HUES48 (cell line): Measurements from ENCODE around the gene CNTN1.

Experiments used
- H3K27ac ChIP-seq: one replicate; pipeline ENCODE4 v1.7.0; 2013; ENCODE audit warnings: low read depth, low read length, inconsistent platforms
- H3K27me3 ChIP-seq: 2 replicates; pipeline ENCODE4 v1.6.1; 2013; ENCODE audit warnings: mild to moderate bottlenecking, low read length; ENCODE audit not compliant: control insufficient read depth, insufficient read depth
- H3K36me3 ChIP-seq: 2 replicates; pipeline ENCODE4 v1.6.1; 2013; ENCODE audit warnings: low read length; ENCODE audit not compliant: control insufficient read depth, insufficient read depth
- H3K4me1 ChIP-seq: 2 replicates; pipeline ENCODE4 v1.6.1; 2013; ENCODE audit warnings: mild to moderate bottlenecking, low read length; ENCODE audit not compliant: control insufficient read depth, insufficient read depth
- H3K4me3 ChIP-seq: 2 replicates; pipeline ENCODE4 v1.5.1; 2013; ENCODE audit warnings: mild to moderate bottlenecking, low read depth, low read length
- H3K9ac ChIP-seq: 2 replicates; pipeline ENCODE4 v1.6.1; 2013; ENCODE audit warnings: mild to moderate bottlenecking, low read depth, low read length, moderate library complexity
- H3K9me3 ChIP-seq: 2 replicates; pipeline ENCODE4 v1.6.1; 2013; ENCODE audit warnings: low read length; ENCODE audit not compliant: control insufficient read depth, insufficient read depth

Gene CNTN1

DNA sequence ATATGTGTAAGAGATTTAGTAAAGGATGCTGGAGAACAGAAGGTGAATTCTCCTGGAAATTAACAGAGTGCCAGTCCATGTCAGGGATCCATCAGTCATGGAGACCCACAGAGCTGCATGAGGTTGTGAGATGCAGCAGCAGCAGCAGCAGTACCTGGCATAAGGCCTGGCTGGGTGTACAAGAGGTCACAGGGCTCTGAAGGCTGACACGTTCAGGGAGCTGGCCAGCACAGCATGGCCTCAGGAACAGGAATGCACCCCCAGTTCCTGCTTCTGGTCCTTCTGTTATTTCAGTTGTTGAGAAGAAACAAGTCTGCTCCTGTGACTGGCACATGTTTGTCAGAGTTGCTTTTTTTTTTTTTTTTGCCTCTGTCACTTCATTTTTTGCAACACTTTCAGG lies 210.8 kb downstream of the CNTN1 start:
- no peaks in the 10 kb centered on the region for H3K9me3 ChIP-seq
- H3K9ac ChIP-seq = no peak overlapping the region
- no peaks in the 10 kb centered on the region for H3K27me3 ChIP-seq
- H3K36me3 ChIP-seq = no peaks in the 10 kb centered on the region
- no peak overlapping the region for H3K27ac ChIP-seq
- peaks cover 4% of the 10 kb centered on the region; the same call in 1 of the 2 replicates for H3K4me1 ChIP-seq
- H3K4me3 ChIP-seq = no peak overlapping the region

DNA sequence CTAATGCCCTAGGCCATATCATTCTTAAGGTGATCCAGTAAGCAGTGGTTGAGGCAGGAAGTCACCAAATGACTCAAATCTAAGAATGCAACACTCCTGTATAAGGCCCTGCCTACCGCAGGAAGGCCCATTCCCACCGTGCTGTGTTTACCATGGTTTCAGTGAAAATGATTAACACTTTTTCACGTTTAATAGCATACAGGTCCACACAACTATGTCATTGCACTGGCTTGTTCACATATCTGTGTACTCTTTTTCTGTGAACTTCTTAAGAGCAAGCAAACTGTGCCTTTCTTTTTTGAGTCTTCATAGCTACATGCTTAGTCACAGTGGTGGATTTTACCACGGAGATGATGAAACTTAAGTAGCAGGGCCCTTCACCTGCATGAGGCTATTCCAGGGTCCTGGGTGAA lies 214.9 kb downstream of the CNTN1 start:
- Histone ChIP-seq H3K4me1 (peaks cover 4% of the 10 kb centered on the region; the same call in 1 of the 2 replicates), H3K36me3 (no peaks in the 10 kb centered on the region), H3K27ac (no peak overlapping the region), H3K9me3 (no peaks in the 10 kb centered on the region), H3K4me3 (no peak overlapping the region), H3K9ac (no peak overlapping the region), H3K27me3 (no peaks in the 10 kb centered on the region)

DNA sequence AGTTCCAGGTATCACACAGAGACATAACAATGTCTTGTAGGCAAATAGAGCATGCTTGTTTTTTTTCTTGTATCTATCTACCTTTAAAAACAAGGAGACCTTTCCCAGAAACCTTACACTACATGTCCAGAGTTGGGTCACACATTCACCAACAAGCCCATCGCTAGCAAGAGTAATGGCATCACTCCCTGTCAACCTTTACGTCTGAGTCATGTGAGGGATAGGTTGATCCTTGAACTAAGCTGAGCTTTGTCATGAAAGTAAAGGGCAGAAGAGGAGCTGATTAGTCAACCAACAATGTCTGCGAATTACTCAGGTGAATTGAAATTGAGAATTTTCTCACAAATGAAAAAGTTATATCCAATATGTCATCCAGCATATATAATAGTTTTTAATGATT lies 219.4 kb downstream of the CNTN1 start:
- Histone ChIP-seq H3K27ac (no peak overlapping the region), H3K4me3 (no peak overlapping the region), H3K9me3 (no peaks in the 10 kb centered on the region), H3K4me1 (peaks cover 4% of the 10 kb centered on the region; the same call in 1 of the 2 replicates), H3K36me3 (no peaks in the 10 kb centered on the region), H3K9ac (no peak overlapping the region), H3K27me3 (no peaks in the 10 kb centered on the region)

GRCh38 chr12:40915172-40915571 lies 222.9 kb downstream of the CNTN1 start:
- no peaks in the 10 kb centered on the region for H3K4me1 ChIP-seq
- no peak overlapping the region for H3K9ac ChIP-seq
- H3K9me3 ChIP-seq = no peaks in the 10 kb centered on the region
- no peak overlapping the region for H3K27ac ChIP-seq
- no peaks in the 10 kb centered on the region for H3K27me3 ChIP-seq
- no peak overlapping the region for H3K4me3 ChIP-seq
- H3K36me3 ChIP-seq = no peaks in the 10 kb centered on the region

- Histone ChIP-seq H3K27me3 (no peaks in the 10 kb centered on the region), H3K9ac (no peak overlapping the region), H3K4me1 (no peaks in the 10 kb centered on the region), H3K4me3 (no peak overlapping the region), H3K36me3 (no peaks in the 10 kb centered on the region), H3K9me3 (no peaks in the 10 kb centered on the region), H3K27ac (no peak overlapping the region)
Observed at GRCh38 chr12:40917561-40917960, 225.3 kb downstream of the CNTN1 start.

- Histone ChIP-seq H3K9me3 (no peaks in the 10 kb centered on the region), H3K27ac (no peak overlapping the region), H3K4me1 (no peaks in the 10 kb centered on the region), H3K27me3 (no peaks in the 10 kb centered on the region), H3K4me3 (no peak overlapping the region), H3K36me3 (no peaks in the 10 kb centered on the region), H3K9ac (no peak overlapping the region)
Observed at GRCh38 chr12:40921563-40922163, 229.4 kb downstream of the CNTN1 start.

- no peaks in the 10 kb centered on the region for H3K27me3 ChIP-seq
- H3K9me3 ChIP-seq = no peaks in the 10 kb centered on the region
- no peak overlapping the region for H3K27ac ChIP-seq
- no peak overlapping the region for H3K9ac ChIP-seq
- H3K36me3 ChIP-seq = no peaks in the 10 kb centered on the region
- no peak overlapping the region for H3K4me3 ChIP-seq
- no peaks in the 10 kb centered on the region for H3K4me1 ChIP-seq
Observed at GRCh38 chr12:40937891-40938290, 245.7 kb downstream of the CNTN1 start.

- Histone ChIP-seq H3K27ac (no peak overlapping the region), H3K36me3 (no peaks in the 10 kb centered on the region), H3K27me3 (no peaks in the 10 kb centered on the region), H3K9me3 (no peaks in the 10 kb centered on the region), H3K4me1 (no peaks in the 10 kb centered on the region), H3K4me3 (no peak overlapping the region), H3K9ac (no peak overlapping the region)
Observed at GRCh38 chr12:40942326-40942725, 250.1 kb downstream of the CNTN1 start.

DNA sequence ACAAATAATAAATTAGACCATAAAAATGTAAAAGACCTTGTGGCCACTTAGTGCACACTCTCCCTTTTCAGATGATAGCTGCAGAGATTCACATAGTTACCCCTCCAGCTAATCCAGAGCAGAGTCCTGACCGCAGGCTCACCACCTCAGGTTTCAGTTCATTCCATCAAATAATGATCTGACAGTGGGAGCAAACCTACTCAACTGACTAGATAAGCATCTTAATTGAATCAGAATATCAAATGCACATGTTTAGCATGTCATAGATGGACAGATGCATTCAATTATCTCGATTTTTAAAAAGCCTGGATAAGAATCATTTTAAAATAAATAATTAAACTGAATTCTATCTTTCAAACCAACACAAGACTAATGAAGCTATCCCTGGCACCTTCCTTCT lies 253.5 kb downstream of the CNTN1 start:
- no peaks in the 10 kb centered on the region for H3K27me3 ChIP-seq
- no peak overlapping the region for H3K4me3 ChIP-seq
- H3K9me3 ChIP-seq = no peaks in the 10 kb centered on the region
- no peak overlapping the region for H3K9ac ChIP-seq
- no peaks in the 10 kb centered on the region for H3K4me1 ChIP-seq
- no peak overlapping the region for H3K27ac ChIP-seq
- H3K36me3 ChIP-seq = no peaks in the 10 kb centered on the region

GRCh38 chr12:40946612-40947194 lies 254.5 kb downstream of the CNTN1 start:
- no peaks in the 10 kb centered on the region for H3K4me1 ChIP-seq
- no peak overlapping the region for H3K4me3 ChIP-seq
- no peaks in the 10 kb centered on the region for H3K9me3 ChIP-seq
- no peaks in the 10 kb centered on the region for H3K27me3 ChIP-seq
- H3K27ac ChIP-seq = no peak overlapping the region
- no peak overlapping the region for H3K9ac ChIP-seq
- no peaks in the 10 kb centered on the region for H3K36me3 ChIP-seq

DNA sequence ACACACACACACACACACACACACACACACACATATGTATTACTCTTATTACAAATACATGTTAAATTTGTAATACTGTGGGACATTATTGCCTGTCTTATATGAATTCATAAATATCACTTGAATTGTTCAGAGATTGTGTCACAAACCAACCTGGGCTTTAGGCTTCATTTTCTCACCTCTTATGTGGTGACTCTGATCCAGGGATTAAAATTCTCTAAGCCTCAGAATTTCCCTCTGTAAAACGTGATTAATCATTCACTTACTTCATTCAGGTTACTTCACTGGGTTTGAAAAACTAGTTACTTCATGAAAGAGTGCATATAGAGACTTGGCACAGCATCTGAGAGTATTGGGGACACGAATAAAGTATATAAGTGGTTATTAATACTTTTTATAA lies 255.6 kb downstream of the CNTN1 start:
- Histone ChIP-seq H3K9me3 (no peaks in the 10 kb centered on the region), H3K9ac (no peak overlapping the region), H3K27ac (no peak overlapping the region), H3K27me3 (no peaks in the 10 kb centered on the region), H3K36me3 (no peaks in the 10 kb centered on the region), H3K4me3 (no peak overlapping the region), H3K4me1 (no peaks in the 10 kb centered on the region)
